ENCODE measurements around the gene RUFY3.

- TF ChIP-seq CTCF (conservative IDR thresholded peaks at IDR 0.05; ENCODE audit: low read depth in 2 of 2) (no peak), EZH2phosphoT487 (IDR thresholded peaks at IDR 0.05; ENCODE audit: unreplicated experiment) (no peak), JUNB (IDR thresholded peaks at IDR 0.05; ENCODE audit: unreplicated experiment) (no peak), CREB1 (CRISPR knock-in tag; IDR thresholded peaks at IDR 0.05; ENCODE audit: low read depth) (no peak), ZNF331 (CRISPR knock-in tag; IDR thresholded peaks at IDR 0.05; ENCODE audit: low read depth) (no peak), POLR2AphosphoS5 (IDR thresholded peaks at IDR 0.05; ENCODE audit: low read depth) (no peak), EZH2 (IDR thresholded peaks at IDR 0.05; ENCODE audit: low read depth, unreplicated experiment) (no peak), NANOG (IDR thresholded peaks at IDR 0.05; ENCODE audit: borderline replicate concordance) (no peak), ZNF114 (CRISPR knock-in tag; IDR thresholded peaks at IDR 0.05) (no peak), STAT1 (IDR thresholded peaks at IDR 0.05; ENCODE audit: unreplicated experiment) (no peak)
- TF ChIP-seq, protein P1, sequence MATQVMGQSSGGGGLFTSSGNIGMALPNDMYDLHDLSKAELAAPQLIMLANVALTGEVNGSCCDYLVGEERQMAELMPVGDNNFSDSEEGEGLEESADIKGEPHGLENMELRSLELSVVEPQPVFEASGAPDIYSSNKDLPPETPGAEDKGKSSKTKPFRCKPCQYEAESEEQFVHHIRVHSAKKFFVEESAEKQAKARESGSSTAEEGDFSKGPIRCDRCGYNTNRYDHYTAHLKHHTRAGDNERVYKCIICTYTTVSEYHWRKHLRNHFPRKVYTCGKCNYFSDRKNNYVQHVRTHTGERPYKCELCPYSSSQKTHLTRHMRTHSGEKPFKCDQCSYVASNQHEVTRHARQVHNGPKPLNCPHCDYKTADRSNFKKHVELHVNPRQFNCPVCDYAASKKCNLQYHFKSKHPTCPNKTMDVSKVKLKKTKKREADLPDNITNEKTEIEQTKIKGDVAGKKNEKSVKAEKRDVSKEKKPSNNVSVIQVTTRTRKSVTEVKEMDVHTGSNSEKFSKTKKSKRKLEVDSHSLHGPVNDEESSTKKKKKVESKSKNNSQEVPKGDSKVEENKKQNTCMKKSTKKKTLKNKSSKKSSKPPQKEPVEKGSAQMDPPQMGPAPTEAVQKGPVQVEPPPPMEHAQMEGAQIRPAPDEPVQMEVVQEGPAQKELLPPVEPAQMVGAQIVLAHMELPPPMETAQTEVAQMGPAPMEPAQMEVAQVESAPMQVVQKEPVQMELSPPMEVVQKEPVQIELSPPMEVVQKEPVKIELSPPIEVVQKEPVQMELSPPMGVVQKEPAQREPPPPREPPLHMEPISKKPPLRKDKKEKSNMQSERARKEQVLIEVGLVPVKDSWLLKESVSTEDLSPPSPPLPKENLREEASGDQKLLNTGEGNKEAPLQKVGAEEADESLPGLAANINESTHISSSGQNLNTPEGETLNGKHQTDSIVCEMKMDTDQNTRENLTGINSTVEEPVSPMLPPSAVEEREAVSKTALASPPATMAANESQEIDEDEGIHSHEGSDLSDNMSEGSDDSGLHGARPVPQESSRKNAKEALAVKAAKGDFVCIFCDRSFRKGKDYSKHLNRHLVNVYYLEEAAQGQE (IDR thresholded peaks at IDR 0.05; ENCODE audit: unreplicated experiment), result no peak
- TF ChIP-seq, protein P2, sequence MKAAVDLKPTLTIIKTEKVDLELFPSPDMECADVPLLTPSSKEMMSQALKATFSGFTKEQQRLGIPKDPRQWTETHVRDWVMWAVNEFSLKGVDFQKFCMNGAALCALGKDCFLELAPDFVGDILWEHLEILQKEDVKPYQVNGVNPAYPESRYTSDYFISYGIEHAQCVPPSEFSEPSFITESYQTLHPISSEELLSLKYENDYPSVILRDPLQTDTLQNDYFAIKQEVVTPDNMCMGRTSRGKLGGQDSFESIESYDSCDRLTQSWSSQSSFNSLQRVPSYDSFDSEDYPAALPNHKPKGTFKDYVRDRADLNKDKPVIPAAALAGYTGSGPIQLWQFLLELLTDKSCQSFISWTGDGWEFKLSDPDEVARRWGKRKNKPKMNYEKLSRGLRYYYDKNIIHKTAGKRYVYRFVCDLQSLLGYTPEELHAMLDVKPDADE (IDR thresholded peaks at IDR 0.05), result no peak
- TF ChIP-seq, protein P3, sequence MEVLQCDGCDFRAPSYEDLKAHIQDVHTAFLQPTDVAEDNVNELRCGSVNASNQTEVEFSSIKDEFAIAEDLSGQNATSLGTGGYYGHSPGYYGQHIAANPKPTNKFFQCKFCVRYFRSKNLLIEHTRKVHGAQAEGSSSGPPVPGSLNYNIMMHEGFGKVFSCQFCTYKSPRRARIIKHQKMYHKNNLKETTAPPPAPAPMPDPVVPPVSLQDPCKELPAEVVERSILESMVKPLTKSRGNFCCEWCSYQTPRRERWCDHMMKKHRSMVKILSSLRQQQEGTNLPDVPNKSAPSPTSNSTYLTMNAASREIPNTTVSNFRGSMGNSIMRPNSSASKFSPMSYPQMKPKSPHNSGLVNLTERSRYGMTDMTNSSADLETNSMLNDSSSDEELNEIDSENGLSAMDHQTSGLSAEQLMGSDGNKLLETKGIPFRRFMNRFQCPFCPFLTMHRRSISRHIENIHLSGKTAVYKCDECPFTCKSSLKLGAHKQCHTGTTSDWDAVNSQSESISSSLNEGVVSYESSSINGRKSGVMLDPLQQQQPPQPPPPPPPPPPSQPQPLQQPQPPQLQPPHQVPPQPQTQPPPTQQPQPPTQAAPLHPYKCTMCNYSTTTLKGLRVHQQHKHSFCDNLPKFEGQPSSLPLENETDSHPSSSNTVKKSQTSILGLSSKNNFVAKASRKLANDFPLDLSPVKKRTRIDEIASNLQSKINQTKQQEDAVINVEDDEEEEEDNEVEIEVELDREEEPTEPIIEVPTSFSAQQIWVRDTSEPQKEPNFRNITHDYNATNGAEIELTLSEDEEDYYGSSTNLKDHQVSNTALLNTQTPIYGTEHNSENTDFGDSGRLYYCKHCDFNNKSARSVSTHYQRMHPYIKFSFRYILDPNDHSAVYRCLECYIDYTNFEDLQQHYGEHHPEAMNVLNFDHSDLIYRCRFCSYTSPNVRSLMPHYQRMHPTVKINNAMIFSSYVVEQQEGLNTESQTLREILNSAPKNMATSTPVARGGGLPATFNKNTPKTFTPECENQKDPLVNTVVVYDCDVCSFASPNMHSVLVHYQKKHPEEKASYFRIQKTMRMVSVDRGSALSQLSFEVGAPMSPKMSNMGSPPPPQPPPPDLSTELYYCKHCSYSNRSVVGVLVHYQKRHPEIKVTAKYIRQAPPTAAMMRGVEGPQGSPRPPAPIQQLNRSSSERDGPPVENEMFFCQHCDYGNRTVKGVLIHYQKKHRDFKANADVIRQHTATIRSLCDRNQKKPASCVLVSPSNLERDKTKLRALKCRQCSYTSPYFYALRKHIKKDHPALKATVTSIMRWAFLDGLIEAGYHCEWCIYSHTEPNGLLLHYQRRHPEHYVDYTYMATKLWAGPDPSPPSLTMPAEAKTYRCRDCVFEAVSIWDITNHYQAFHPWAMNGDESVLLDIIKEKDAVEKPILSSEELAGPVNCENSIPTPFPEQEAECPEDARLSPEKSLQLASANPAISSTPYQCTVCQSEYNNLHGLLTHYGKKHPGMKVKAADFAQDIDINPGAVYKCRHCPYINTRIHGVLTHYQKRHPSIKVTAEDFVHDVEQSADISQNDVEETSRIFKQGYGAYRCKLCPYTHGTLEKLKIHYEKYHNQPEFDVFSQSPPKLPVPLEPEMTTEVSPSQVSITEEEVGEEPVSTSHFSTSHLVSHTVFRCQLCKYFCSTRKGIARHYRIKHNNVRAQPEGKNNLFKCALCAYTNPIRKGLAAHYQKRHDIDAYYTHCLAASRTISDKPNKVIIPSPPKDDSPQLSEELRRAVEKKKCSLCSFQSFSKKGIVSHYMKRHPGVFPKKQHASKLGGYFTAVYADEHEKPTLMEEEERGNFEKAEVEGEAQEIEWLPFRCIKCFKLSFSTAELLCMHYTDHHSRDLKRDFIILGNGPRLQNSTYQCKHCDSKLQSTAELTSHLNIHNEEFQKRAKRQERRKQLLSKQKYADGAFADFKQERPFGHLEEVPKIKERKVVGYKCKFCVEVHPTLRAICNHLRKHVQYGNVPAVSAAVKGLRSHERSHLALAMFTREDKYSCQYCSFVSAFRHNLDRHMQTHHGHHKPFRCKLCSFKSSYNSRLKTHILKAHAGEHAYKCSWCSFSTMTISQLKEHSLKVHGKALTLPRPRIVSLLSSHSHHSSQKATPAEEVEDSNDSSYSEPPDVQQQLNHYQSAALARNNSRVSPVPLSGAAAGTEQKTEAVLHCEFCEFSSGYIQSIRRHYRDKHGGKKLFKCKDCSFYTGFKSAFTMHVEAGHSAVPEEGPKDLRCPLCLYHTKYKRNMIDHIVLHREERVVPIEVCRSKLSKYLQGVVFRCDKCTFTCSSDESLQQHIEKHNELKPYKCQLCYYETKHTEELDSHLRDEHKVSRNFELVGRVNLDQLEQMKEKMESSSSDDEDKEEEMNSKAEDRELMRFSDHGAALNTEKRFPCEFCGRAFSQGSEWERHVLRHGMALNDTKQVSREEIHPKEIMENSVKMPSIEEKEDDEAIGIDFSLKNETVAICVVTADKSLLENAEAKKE (CRISPR knock-in tag; IDR thresholded peaks at IDR 0.05), result no peak
Observed at GRCh38 chr4:70759627-70760026, 37.9 kb downstream of the RUFY3 start.

All from GM23338 (cell line).